Testis (tissue), 3 donors: ENCODE measurements around the gene CAMKMT. TPM values are rescaled to one million over a fixed set of nuclear protein-coding genes. Genes with fewer than 3 reads are reported as not detected.

Source experiments
- DNase-seq: peaks from one replicate; pipeline ENCODE4 v3.0.0-alpha.2; 2019
- H3K27ac ChIP-seq, 2 donors: fragments of 200-600 bp; sonication (generic); one replicate each; pipeline ENCODE4 v1.5.1; 2019
- H3K27me3 ChIP-seq: fragments of 200-600 bp; sonication (generic); one replicate; pipeline ENCODE4 v1.5.1; 2019
- H3K36me3 ChIP-seq: fragments of 200-600 bp; sonication (generic); one replicate; pipeline ENCODE4 v1.5.1; 2017; ENCODE audit warnings: low read depth; ENCODE audit errors: missing control alignments
- H3K4me1 ChIP-seq: fragments of 200-600 bp; sonication (generic); one replicate; pipeline ENCODE4 v1.5.1; 2019
- H3K4me3 ChIP-seq, 2 donors: fragments of 200-600 bp; sonication (generic); one replicate each; pipeline ENCODE4 v1.5.1; 2017 to 2019
- H3K9me3 ChIP-seq: fragments of 200-600 bp; sonication (generic); one replicate; pipeline ENCODE4 v1.5.1; 2017
- CTCF ChIP-seq, 3 experiments: fragments of 450-650 bp in 2 of 3; fragments of 200-600 bp in 1 of 3; sonication (generic) in 1 of 3; IDR thresholded peaks; one replicate each; pipeline ENCODE4 v1.5.1; 2016 to 2019; ENCODE audit warnings: antibody characterized with exemption in 3 of 3, mild to moderate bottlenecking in 2 of 3, moderate library complexity in 1 of 3
- POLR2A ChIP-seq: fragments of 450-650 bp; IDR thresholded peaks from one replicate; pipeline ENCODE4 v1.6.1; 2017; ENCODE audit warnings: antibody characterized with exemption, mild to moderate bottlenecking, moderate library complexity
- WGBS, 2 donors: methylation state at CpG; one replicate each; pipeline ENCODE4 v1.1.5; 2018; 5-methylcytosine and 5-hydroxymethylcytosine counted together
- intact Hi-C: fragments of 100-400 bp; cut with DNase I; formaldehyde crosslinking; loops from one replicate; pipeline ENCODE4 v1.15.1; 2023; ENCODE audit warnings: low total_unique reads
- polyA plus RNA-seq: library from polyadenylated mRNA; stranded (reverse); fragments of 350-450 nt; fragmentation: Illumina TruSeq; extraction: RNeasy Lipid Tissue Mini Kit (QIAGEN cat#74804); gene quantifications from one replicate; pipeline ENCODE4 v1.2.3, GENCODE V29; 2014; ENCODE audit warnings: low read depth, low replicate concordance; ENCODE audit not compliant: insufficient read depth
- total RNA-seq, 2 donors: library from RNA; depleted of rRNA; stranded (reverse); fragments of >200 nt; gene quantifications; one replicate each; pipeline ENCODE4 v1.2.3, GENCODE V29; 2016

The CAMKMT gene
- total and polyA plus RNA-seq, 3 donors from 2014 or later = 15.9 to 21.2 (median 18.5) TPM

GRCh38 chr2:44740678-44741077 is 378.9 kb downstream of the CAMKMT start:
- no peak overlapping the region for H3K27ac ChIP-seq
- no peak for TF ChIP-seq CTCF (IDR thresholded peaks at IDR 0.05)
- TF ChIP-seq POLR2A = no peak
- WGBS, 2 donors = 47 to 69% methylated on average over 1 of the region's 1 CpG
- peaks cover 3% of the 10 kb centered on the region for H3K4me1 ChIP-seq
- no peak overlapping the region for H3K4me3 ChIP-seq
- intact Hi-C loops = no loop called here
- H3K9me3 ChIP-seq = no peaks in the 10 kb centered on the region
- DNase-seq = no peak
- no peaks in the 10 kb centered on the region for H3K27me3 ChIP-seq
- no peaks in the 10 kb centered on the region for H3K36me3 ChIP-seq

DNA sequence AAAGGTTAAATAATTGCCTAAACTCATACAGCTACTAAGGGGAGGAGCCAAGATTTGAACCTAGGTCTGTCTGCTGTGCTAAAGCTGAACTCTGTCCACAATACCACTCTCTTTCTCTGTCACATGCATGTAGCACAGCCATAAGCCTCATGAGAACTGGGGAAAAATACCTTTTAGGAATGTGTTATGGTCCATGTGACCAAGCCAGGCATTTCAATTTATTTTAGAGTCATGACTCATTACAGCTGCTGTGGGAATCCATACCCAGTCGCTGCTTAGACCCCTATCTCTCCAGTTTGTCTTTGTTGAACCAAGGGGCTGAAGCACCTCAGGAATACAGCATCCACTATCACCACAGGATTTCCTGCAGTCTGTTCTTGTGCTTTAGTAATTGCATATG is 379.8 kb downstream of the CAMKMT start:
- 91 to 95% methylated on average over 1 of the region's 1 CpG for WGBS, 2 donors
- peaks cover 3% of the 10 kb centered on the region for H3K4me1 ChIP-seq
- no peak overlapping the region for H3K27ac ChIP-seq
- intact Hi-C loops = no loop called here
- H3K36me3 ChIP-seq = no peaks in the 10 kb centered on the region
- DNase-seq = no peak
- no peak overlapping the region for H3K4me3 ChIP-seq
- TF ChIP-seq CTCF (IDR thresholded peaks at IDR 0.05) = no peak
- no peak for TF ChIP-seq POLR2A
- H3K27me3 ChIP-seq = no peaks in the 10 kb centered on the region
- no peaks in the 10 kb centered on the region for H3K9me3 ChIP-seq

- no peak for DNase-seq
- WGBS, 2 donors = 90 to 95% methylated on average over 3 of the region's 3 CpGs
- no peaks in the 10 kb centered on the region for H3K27me3 ChIP-seq
- intact Hi-C loops = no loop called here
- peaks cover 3% of the 10 kb centered on the region for H3K4me1 ChIP-seq
- no peak overlapping the region for H3K27ac ChIP-seq
- no peak overlapping the region for H3K4me3 ChIP-seq
- H3K36me3 ChIP-seq = no peaks in the 10 kb centered on the region
- TF ChIP-seq CTCF (IDR thresholded peaks at IDR 0.05) (no peak), POLR2A (no peak)
- H3K9me3 ChIP-seq = no peaks in the 10 kb centered on the region
These were observed 380.3 kb downstream of the CAMKMT start for GRCh38 chr2:44742057-44742456.

DNA sequence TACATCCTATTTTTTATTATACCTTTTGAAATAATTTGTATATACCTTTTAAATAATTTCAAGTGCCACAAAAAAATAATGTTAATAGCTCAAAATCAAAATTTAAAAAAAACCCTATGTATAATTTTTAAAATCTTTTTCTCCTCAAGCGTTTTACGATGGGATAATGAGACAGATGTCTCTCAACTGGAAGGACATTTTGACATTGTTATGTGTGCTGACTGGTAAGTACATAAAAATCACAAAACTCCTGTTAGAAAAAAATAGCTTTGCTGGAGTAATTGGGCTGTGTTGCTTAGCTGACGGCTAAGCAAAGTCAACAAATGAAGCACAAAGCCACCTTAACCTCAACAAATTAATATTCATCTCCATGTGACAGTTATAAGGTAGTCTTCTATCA is 381.7 kb downstream of the CAMKMT start:
- Histone ChIP-seq H3K27me3 (no peaks in the 10 kb centered on the region), H3K4me3 (no peak overlapping the region), H3K9me3 (no peaks in the 10 kb centered on the region), H3K4me1 (peaks cover 3% of the 10 kb centered on the region), H3K36me3 (no peaks in the 10 kb centered on the region), H3K27ac (no peak overlapping the region)
- WGBS, 2 donors = 92 to 95% methylated on average over 3 of the region's 3 CpGs
- intact Hi-C loops = no loop called here
- TF ChIP-seq CTCF (IDR thresholded peaks at IDR 0.05) (no peak), POLR2A (no peak)
- no peak for DNase-seq
